Cardiac muscle cell (in vitro differentiated cells and primary cell): Measurements from ENCODE around the gene GFPT2. TPM values are rescaled to one million over a fixed set of nuclear protein-coding genes. Genes with fewer than 3 reads are reported as not detected.
"Not testable (repeated sequence)": the region's sequence is repeated elsewhere in the genome, so short reads cannot be mapped to it uniquely, and the experiment has no call there.

ENCODE experiments used
- DNase-seq, 2 donors: peaks; one replicate each; pipeline versions ENCODE4 v3.0.0 to v3.0.0-alpha.2; 2010 to 2017; ENCODE audit warnings: low read depth in 1 of 2, low spot score in 1 of 2
- H3K27ac ChIP-seq: fragments of 200-600 bp; sonication (generic); 2 replicates; pipeline ENCODE4 v1.5.1; 2016
- H3K27me3 ChIP-seq: fragments of 200-600 bp; sonication (generic); 2 replicates; pipeline ENCODE4 v1.6.0; 2016; ENCODE audit warnings: control low read depth
- H3K36me3 ChIP-seq: fragments of 200-600 bp; sonication (generic); 2 replicates; pipeline ENCODE4 v1.5.1; 2016; ENCODE audit warnings: control low read depth
- H3K4me1 ChIP-seq: fragments of 200-600 bp; sonication (generic); 2 replicates; pipeline ENCODE4 v1.8.1; 2017; ENCODE audit warnings: low read depth, mild to moderate bottlenecking, mixed run types
- H3K4me3 ChIP-seq: fragments of 200-600 bp; sonication (generic); 2 replicates; pipeline ENCODE4 v1.5.1; 2016; ENCODE audit warnings: mild to moderate bottlenecking
- H3K9me3 ChIP-seq: fragments of 200-600 bp; sonication (generic); 2 replicates; pipeline ENCODE4 v1.5.1; 2017; ENCODE audit warnings: low read depth, mild to moderate bottlenecking, control low read depth
- CTCF ChIP-seq: IDR thresholded peaks from 2 replicates; pipeline ENCODE4 v1.5.1; 2012; ENCODE audit warnings: low read depth, mild to moderate bottlenecking, low read length
- polyA plus RNA-seq: library from polyadenylated mRNA; unstranded; fragments of >200 nt; fragmentation: Nextera tagmentation; extraction: Ambion mirVana; gene quantifications from 2 replicates; pipeline ENCODE4 v1.2.1, GENCODE V29; 2016
- total RNA-seq: library from RNA; depleted of rRNA; stranded (reverse); fragments of >200 nt; gene quantifications from 2 replicates; pipeline ENCODE4 v1.2.3, GENCODE V29; 2016

The GFPT2 gene
- total and polyA plus RNA-seq, 2 experiments from 2014 or later: 37.7 to 39.8 TPM

GRCh38 chr5:180299526-180299925 lies 53.6 kb downstream of the GFPT2 start:
- peaks cover 20% of the 10 kb centered on the region for H3K36me3 ChIP-seq
- H3K9me3 ChIP-seq: no peaks in the 10 kb centered on the region
- no peak overlapping the region for H3K27ac ChIP-seq
- H3K27me3 ChIP-seq: no peaks in the 10 kb centered on the region
- no peaks in the 10 kb centered on the region for H3K4me1 ChIP-seq
- H3K4me3 ChIP-seq: no peak overlapping the region
- no peak for TF ChIP-seq CTCF
- DNase-seq: no peak

GRCh38 chr5:180299014-180299413 lies 54.1 kb downstream of the GFPT2 start:
- not testable (repeated sequence) for H3K9me3 ChIP-seq, H3K4me3 ChIP-seq, H3K4me1 ChIP-seq, H3K27ac ChIP-seq, H3K27me3 ChIP-seq, DNase-seq
- peaks cover 20% of the 10 kb centered on the region for H3K36me3 ChIP-seq

- no peak overlapping the region for H3K27ac ChIP-seq
- no peak overlapping the region for H3K4me3 ChIP-seq
- H3K4me1 ChIP-seq: no peaks in the 10 kb centered on the region
- no peaks in the 10 kb centered on the region for H3K27me3 ChIP-seq
- no peaks in the 10 kb centered on the region for H3K9me3 ChIP-seq
- H3K36me3 ChIP-seq: peaks cover 13% of the 10 kb centered on the region
- no peak for TF ChIP-seq CTCF
- DNase-seq: no peak
These were observed 55.4 kb downstream of the GFPT2 start for GRCh38 chr5:180297587-180298282.

GRCh38 chr5:180296771-180297170 lies 56.4 kb downstream of the GFPT2 start:
- peak in 1 of 2 donors; percentile 34 for DNase-seq
- Histone ChIP-seq H3K9me3 (no peaks in the 10 kb centered on the region), H3K4me3 (no peak overlapping the region), H3K36me3 (peaks cover 13% of the 10 kb centered on the region), H3K27me3 (no peaks in the 10 kb centered on the region), H3K4me1 (no peaks in the 10 kb centered on the region), H3K27ac (no peak overlapping the region)
- peak; percentile 13 for TF ChIP-seq CTCF

GRCh38 chr5:180294913-180295555 lies 58.1 kb downstream of the GFPT2 start:
- Histone ChIP-seq H3K36me3 (no peaks in the 10 kb centered on the region), H3K27ac (no peak overlapping the region), H3K27me3 (no peaks in the 10 kb centered on the region), H3K9me3 (no peaks in the 10 kb centered on the region), H3K4me3 (no peak overlapping the region), H3K4me1 (peaks cover 10% of the 10 kb centered on the region)
- no peak for TF ChIP-seq CTCF
- no peak for DNase-seq

GRCh38 chr5:180294411-180294810 lies 58.7 kb downstream of the GFPT2 start:
- DNase-seq: no peak
- H3K36me3 ChIP-seq: no peaks in the 10 kb centered on the region
- H3K27ac ChIP-seq: no peak overlapping the region

More at GRCh38 chr5:180294411-180294810, 58.7 kb downstream of the GFPT2 start:
- H3K27me3 ChIP-seq: no peaks in the 10 kb centered on the region
- no peaks in the 10 kb centered on the region for H3K9me3 ChIP-seq
- H3K4me1 ChIP-seq: peaks cover 10% of the 10 kb centered on the region
- H3K4me3 ChIP-seq: no peak overlapping the region
- TF ChIP-seq CTCF: no peak
